Hematopoietic multipotent progenitor cell treated with erythropoietin and hydrocortisone succinate and interleukin-3 and kit ligand, for 4 days (in vitro differentiated cells): ENCODE results near the gene CCDC47.
A peak's percentile ranks its signal among the peaks of the same experiment; 100 is the strongest.

Source experiments
- DNase-seq: peaks from one replicate; pipeline ENCODE4 v3.0.0-alpha.2; 2015

The CCDC47 gene

DNA sequence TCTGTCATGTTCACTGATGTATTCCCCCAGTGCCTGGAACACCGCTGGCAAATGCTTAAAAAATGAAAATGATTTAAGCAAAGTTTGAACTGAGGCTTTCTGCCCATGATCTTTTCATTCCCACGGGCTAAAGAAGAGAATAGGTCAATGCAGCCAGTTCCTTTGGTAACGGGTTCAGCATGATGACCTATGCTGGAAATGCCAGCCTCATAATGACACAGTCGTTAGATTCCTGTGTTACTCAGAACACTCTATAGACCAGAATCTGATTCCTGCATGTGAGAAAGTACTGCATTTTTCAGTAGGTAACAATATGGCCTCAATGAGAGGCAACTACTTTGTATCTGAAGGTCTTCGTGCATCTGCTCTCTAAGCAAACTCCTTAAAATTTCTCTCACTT is 54.4 kb downstream of the CCDC47 start:
- no peak for DNase-seq

DNA sequence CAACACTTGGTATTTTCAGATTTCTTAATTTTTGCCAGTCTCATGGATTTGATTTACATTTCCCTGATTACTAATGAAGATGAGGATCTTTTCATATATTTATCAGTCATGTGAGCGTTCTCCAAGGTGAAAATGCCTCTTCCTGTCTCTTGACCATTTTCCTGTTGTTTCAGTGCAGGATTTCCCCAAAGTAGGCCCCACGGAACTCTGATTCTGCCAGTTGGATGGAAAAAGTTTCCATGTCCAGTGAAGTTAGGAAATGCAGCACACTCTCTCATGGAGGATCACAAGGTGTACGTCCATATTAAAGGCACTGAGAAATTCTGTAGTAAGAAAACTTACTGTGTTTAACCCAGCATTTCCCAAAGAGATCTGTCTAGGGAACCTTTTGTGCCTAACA is 57.0 kb downstream of the CCDC47 start:
- no peak for DNase-seq

DNA sequence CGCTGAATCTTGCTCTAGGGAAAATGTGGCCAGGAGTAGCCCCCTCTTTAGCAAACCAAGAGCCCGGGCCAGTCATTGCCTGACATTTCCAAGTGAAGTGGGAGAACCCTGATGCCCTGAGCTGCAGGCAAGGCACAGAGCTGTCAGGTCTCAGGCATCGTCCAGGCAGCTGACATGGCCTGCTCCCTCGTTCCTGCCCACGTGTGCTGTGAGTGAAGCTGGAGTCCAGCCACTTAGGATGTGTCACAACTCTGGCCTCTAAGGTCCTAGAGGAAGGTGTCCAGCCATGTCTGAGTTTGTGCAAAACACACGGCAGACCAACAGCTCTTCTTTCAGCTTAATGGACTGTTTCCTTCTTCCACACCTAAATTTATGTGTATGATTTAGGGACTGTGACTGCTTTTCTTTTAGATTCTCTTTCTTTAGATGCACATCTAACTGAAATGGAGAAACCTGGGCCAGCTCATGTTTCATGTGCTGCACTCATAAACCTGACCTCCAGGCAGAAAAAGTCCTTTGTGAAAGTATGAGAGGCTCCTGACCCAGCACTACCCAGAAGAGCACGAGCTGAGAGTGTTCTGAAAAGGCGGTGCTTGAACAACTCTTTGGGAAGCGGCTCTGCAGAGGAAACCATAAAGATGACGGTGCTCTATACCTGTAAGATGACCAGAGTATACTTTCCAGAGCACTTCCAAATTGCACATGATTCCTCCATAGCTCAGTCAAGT is 58.7 kb downstream of the CCDC47 start:
- no peak for DNase-seq

DNA sequence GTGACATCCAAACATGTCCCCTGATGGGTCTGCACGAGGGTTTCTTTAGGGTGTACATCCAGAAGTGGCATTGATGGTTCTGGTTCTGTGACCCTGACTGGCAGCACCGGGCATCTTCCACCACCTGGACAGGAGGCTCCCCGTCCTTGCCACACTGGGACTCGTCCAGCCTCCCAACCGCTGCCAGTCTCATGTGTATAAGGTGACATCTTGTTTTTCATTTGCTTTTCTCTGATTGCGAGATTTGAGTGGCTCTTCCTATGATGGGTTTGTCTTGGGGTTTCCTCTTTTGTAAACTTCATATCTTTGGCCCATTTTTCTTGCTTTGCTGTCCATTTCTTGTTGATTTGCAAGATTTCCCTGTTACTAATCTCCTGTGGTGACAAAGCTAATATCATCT is 64.3 kb downstream of the CCDC47 start:
- DNase-seq, result no peak

DNA sequence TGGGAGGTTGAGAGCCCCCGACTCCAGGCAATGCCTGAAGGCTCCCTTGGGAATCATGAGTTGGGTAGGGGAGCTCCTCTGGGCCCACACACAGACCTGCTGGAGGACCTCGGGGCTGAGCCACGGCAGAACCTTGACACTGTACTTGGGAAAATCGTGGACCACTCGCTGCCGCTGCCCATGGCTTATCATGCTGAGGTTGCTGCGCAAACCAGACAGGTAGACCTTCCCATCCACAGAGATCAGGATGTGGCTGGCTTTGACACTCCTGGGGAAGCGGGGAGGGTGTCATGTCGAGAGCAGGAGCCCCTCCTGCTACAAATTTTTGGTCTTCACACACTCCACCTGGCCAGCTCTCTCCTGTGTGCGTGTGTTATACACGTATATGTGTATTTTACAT is 66.2 kb downstream of the CCDC47 start:
- DNase-seq, result no peak

DNA sequence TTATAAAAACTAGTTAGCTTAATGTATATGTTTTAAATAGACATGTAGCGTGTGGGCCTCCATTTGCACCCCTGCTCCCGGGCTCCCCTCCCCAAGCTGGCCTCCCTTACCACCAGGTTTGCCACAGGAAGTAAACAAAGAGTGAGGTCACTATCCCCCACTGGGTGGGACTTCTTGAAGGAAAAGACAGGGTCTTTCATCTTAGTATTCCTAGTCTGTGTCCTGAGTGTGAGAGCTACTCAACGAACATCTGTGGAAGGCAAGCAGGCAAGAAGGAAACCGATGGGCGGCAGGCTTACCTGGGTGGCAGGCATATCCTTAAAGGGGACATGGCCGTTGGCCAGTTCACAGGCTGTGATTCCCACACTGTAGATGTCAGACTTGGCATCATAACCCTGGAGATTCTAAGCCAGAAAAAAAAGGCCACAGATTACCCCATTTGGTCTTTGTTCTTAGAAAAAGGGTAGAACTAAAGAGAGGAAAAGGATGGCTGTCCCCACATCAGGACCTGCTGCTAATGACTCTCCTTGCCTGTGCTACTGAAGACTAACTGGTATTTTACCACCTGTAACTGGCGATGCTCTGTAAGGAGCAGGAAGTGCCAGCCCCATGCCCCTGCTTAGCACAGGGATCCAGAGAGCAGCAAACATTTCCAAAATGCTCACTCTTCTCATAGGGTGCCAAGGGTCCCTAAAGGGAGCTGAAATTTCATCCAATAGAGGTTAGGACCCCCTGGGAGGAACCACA is 66.9 kb downstream of the CCDC47 start:
- no peak for DNase-seq

DNA sequence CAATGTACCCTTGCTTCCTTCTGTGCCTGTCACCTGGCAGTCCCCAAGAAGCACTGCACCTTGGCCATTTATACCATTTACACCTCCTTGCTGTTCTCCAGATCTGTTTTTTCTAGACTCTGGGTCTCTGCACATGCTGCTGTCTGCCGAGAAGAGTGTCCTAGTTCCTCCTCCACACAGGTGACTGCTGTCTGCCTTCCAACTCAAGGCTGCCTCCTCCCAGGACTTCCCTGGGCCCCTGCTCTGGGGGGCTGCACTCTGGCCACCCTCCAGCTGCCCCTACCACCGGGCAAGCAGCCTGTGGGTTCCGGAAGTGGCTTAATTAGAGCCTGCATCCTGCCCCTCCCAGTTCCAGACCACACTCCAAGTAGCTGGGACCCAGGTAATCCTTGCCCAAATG is 67.7 kb downstream of the CCDC47 start:
- DNase-seq, result no peak

DNA sequence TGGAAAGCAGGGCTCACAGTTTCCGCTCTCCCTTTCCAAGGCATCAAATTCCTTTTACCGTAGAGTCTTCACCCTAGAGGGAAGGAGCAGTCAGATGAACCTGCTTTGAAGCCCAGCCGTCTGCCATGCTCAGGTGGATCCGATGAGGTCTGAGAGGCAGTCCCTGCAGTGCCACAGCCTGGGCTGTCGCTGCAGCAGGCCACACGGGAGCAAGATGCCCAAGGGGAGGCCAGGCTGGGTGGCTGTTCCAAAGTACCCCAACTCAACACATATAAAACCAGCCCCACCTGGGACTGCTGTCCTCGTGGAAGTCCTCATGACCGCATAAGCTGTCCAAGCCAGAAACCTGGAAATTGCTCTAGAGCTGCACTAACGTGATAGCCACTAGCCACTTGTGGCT is 68.6 kb downstream of the CCDC47 start:
- no peak for DNase-seq

DNA sequence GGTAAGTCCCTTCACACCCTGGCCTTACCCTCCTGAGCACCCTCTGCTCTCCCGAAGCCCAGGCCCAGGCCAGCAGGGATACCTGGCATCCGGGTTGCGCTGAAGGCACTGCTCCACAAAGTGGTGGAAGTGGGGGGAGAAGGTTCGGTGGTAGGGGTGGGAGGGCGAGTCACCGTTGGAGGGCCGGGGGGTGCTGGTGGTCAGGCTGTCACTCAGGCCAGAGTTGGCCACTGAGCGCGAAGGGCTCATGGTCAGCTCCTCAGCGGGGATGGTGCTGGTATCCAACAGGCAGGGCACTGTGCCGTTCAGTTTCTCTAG is 69.2 kb downstream of the CCDC47 start:
- no peak for DNase-seq

DNA sequence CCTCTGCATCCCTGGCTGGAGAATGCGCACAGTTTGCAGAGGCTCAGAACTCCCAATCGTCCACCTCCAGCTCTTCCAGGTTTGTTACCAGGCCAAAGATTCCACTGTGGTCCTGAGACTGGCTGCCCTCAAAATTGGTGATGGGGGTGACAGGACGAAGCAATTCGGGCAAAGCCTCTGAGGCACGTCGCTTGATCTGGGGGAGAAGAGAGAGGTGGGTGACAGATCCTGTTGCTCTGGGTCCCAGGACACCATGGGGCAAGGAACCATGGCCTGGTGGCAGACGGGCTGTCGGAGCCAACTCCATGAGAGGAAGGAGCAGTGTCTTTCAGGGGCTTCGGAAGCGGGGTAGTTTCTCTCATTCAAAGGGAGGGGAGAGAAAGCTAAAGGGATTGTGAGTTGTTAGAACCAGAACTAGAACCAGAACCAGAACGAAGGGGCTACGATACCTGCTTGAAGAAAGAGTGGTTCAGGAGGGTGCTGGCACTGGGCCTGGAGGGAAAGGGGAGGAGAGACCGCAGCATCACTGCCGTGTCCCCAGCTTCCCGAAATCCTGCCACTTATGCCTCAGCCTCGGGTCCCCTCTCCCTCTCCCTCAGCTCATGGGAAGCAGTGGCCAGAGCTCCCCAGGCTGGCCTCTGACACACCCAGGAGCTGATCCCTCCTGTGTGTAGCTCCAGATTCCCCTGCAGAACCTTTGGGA is 69.7 kb downstream of the CCDC47 start:
- DNase-seq, result no peak

DNA sequence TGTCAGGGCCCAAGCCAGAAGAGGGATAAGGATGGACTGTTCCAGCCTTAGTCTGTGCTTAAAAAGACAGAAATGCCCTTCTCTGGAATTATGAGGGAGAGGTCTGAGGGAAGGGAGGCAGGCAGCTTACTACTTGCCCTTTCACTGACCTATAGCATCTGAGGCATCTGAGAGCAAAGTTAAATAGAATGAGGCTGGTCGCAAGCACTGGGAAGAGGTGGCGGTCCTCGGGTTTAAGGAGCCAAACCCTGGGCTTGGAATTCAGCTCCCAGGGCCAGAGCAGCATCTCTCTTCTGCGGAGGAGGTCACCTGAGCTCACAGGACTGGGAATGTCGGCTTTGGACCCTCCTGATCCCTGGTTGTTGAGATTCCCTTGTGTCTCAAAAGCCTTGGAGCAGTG is 70.4 kb downstream of the CCDC47 start:
- no peak for DNase-seq

DNA sequence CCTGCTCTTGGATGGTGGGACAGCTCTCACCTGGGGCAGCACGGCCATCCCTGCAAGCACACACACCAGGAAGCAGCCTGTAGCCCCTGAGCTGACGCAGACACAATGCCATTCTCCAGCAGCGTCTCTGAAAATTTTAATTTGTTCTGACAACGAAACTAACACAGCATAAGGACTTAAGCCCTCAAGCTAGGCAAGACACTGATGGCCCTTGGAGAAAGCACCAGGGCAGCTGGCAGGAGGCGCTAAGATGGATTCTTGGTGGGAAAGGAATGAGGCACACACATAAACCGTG is 70.7 kb downstream of the CCDC47 start:
- DNase-seq, result no peak

DNA sequence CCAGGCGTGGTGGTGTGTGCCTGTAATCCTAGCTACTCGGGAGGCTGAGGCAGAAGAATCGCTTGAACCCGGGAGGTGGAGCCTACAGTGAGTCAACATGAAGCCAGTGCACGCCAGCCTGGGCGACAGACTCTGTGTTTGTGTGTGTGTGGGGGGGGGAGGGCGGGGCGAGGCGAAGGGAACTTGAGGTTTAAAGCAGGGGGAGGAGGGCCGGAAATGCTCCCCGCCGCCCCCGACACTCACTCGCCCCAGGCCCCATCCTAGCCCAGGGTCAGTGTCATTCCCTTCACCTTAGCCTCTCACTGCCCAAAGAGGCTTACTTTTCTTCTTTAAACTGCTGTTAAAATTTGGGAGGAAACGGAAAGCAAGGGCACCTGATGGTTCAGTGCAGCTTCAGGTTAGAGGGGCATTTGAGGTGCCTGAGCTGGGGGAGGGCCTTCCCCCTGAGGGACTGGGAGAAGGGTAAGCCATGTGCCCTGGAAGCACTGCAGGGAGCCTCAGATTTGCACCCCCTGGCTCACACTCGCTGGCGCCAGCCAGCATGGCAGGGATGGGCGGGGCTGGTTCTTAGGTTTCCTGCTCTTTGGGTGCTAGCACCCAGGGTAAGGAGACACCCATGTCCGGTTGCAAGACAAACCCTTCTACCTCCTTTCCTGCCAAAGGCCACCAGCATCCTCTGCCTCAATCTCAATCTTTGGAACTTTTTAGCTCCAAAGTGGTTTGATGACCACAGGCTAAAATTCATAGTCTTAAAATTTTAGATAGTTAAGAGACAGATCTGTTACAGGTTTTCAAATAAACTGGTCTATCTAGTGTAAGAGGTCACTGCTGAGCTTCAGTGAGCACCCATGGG is 71.3 kb downstream of the CCDC47 start:
- DNase-seq, result peak; percentile 89

DNA sequence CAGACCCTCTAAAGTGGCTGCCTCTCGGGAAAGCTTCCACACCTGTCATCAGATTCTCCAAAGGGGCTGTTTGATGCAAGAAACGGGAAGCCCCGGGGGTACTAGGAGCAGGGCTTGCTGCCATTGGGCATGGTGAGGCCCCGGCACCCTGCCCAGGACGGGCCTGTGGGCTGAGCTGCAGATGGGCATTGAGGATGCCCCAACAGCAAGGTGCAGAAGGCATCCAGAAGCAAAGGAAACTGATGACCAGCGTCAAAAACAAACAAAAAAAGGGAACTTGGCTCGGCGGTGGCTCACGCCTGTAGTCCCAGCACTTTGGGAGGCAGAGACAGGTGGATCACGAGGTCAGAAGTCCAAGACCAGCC is 72.0 kb downstream of the CCDC47 start:
- DNase-seq, result no peak

DNA sequence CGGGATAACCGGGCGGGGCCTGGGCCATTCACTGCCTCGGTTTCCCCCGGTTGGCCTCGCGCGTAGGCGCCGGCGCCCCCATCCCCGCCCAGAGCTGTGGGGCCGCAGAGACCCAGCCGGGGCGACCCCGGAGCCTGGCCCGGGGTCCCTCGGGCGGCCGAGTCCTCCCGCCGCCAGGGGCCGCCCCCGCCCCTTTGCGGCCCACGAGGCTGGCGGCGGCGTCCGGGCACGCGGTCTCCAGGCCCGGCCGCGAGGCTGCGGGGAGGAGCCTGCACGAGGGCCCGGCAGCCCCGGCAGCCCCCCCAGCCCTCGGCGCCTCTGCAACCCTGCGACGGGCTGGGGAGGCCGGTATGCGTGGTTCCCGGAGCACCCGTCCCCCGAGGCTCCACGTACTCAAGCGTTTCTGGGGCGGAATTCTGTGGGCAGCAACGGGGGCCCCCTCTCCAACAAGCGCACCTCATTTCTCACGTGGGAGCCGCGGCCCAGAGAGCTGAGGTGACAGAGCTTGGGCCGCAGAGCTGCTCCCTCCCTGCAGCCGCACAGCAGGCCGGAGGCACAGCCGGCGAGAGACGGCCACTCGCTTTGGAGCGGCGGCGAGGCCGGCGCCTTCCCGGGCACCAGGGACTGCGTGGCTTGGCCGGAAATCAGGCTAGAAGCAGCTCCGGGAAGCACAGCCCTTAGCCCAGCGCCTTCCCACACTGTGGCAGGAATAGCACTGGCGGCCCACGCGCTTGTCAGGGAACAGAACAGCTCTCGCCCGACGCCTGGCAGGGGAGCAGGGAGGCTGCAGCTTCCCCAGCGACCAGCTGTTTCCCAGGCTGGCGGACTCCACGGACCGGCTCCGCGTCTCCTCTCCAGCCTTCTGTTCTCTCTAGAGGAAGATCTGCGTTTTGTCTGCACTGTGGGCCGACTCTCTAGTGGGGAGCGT is 72.6 kb downstream of the CCDC47 start:
- peak; percentile 82 for DNase-seq

DNA sequence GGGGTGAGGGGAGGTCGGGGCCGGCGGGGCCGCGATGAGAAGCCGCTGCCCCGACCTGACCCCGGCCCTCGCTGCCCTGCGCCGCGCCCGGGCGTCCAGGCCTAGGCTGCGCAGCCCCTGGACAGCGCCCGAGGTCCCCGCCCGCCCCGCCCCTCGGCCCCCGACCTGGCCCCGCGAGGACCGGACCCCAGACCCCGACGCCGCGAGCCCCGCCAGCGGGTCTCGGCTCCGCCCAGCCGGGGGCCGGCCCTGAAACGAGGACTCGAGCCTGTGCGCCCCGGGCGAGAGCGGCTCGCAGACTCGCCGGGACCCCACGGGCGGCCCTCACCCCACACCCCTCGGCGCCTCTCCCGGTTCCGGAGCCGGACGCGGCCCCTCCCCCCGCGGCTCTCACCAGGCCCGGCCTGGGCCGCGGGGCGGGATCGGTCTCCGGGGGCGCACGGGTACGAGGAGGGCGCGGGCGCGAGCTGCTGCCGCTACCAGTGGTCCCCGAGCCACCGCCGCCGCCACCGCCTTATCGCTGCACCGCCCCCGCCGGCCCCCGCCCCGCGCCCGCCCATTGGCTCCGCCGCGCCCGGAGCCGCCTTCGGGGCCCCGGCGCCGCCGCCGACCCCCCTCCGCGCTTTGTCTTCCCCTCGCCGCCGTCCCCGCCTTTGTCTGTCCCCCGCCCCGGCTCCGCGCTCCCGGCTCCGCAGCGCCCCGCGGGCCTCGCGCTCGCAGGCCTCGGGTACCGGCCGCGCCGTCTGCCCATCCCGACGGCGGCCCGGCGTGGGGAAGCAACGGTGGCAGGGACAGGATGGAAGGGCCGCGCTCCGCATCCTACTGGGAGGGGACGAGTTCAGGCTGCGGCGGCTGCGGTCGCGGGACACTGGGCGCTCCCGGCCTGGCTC is 73.5 kb downstream of the CCDC47 start, which contains the start of gene LIMD2:
Gene LIMD2 (minus strand): TSS at position 488 of the 890 bp plus-strand sequence. CDS start 827 bp downstream, outside the sequence.
- DNase-seq, result peak; percentile 90

DNA sequence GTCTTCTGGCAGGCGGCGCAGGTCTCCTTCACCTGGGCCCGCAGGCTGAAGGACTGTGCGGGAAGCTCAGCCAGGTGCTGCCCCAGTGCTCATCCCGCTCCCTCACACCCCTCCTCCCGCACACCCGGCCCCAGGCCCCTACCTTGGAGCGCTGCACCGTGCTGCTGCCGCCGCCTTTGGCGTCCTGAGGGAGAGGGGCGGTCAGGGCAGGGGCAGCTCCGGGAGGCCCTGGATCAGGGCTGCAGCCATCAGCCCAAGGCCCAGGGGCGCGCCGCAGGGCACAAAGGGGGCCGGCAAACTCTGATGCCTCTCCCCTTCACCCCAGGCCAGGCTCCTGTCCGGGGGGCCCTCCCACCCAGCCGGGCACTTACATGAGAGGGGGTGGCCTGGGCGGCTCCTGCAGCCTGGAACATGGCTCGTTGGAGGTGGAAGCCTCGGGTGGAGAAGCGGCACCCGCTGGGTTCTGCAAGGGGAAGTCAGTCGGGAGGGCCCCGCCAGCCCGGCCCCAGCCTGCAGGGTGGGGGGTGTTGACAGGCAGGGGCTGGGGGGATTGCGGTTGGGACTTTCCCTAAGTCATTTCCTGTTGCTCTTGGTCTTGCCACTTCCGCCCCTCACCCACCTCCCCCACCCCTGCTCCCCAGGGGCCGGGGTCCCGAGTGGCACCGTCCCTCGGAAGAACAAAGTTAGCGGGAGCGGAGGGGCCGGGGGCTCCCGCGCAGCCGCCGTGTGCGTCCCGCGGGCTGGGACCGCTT is 74.3 kb downstream of the CCDC47 start:
- DNase-seq, result peak; percentile 96

DNA sequence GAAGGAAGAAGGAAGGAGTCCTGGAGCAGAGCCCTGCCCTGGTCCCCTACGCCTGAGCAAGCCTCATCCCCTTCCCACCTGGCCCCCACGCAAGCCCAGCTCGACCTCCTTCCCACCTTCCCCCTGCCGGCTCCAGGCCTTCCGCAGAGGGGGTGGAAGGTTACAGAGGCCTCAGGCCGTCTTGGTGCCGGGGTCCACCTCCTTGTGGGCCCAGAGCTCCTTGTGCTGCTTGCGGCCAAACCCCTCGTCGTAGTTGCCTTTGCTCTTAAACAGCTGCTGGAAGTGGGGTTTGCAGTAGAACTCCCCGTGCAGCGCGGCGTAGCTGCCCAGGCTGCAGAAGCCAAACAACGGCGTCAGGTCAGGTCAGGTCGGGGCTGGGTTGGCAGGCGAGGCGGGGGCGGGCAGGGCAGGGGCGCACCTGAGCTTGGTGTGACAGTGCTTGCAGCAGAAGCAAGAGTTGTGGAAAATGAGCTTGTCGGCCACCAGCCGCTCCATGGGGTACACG is 75.0 kb downstream of the CCDC47 start:
- DNase-seq, result peak; percentile 58

DNA sequence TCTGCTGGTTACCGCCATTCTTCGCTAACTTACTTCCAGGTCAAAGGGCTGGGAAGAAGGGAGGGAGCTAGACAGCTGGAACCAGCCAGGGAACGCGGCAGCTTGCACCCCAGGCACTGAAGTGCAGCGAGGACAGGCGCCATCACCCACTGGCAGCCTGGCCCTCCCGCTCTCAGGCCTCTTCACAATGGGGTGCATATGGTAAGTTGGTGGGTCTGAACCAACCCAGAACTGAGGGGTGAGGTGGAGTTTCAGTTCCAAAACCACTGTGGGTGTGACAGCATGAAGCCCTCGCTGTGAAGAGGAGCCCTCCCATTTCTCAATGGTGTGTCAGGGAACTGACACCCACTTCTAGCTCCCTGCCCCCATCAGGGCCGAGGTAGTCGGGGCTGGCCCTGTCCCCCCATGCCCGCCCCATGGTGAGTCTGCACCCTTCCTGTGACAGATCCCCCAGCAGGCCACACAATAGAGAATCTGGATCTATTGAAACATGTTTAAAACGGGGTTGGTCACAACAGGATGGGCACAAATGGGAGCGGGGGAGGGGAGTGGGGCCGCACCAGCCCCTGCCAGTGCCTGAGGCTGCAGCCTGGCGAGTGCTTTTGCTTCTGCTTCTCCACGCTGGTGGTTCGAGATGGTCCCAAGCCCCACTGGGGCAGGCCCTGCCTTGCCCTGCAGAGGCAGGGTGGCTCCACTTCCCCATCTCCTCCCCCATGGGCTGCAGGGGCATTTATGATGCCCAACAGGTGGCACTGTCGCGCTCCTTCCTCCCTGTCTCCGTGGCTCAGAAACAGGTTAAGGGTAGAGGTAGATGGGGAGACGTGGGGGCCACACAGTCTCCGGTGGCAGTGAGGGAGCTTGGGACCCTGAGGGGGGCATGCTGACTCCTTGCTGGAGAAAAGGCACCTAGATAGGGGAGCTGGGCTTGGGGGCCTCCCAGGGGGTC is 75.8 kb downstream of the CCDC47 start:
- DNase-seq, result peak; percentile 95
